GM19438 (cell line): ENCODE measurements around the gene CLEC20A.

Source experiments
- ATAC-seq: cut with Tn5 transposase; IDR thresholded peaks from one replicate; pipeline ENCODE4 v1.9.1; 2021; ENCODE audit warnings: low read depth; ENCODE audit not compliant: unreplicated experiment

Gene CLEC20A

GRCh38 chr1:178477841-178478240 lies 18.9 kb downstream of the CLEC20A start:
- ATAC-seq = no peak

- no peak for ATAC-seq
Measured at GRCh38 chr1:178477373-178477772, 19.4 kb downstream of the CLEC20A start.

- no peak for ATAC-seq
Measured at GRCh38 chr1:178472531-178472930, 24.2 kb downstream of the CLEC20A start.

- ATAC-seq = no peak
Measured at GRCh38 chr1:178470411-178470960, 26.3 kb downstream of the CLEC20A start.

GRCh38 chr1:178467837-178468236 lies 28.9 kb downstream of the CLEC20A start:
- no peak for ATAC-seq

- ATAC-seq = no peak
Measured at GRCh38 chr1:178465011-178465410, 31.8 kb downstream of the CLEC20A start.

- ATAC-seq = no peak
Measured at GRCh38 chr1:178464566-178464965, 32.2 kb downstream of the CLEC20A start.

- no peak for ATAC-seq
Measured at GRCh38 chr1:178464141-178464540, 32.6 kb downstream of the CLEC20A start.

GRCh38 chr1:178461701-178462100 lies 35.1 kb downstream of the CLEC20A start:
- no peak for ATAC-seq

GRCh38 chr1:178461104-178461503 lies 35.7 kb downstream of the CLEC20A start:
- no peak for ATAC-seq

- ATAC-seq = no peak
Measured at GRCh38 chr1:178458203-178458602, 38.6 kb downstream of the CLEC20A start.

GRCh38 chr1:178457651-178458050 lies 39.1 kb downstream of the CLEC20A start:
- no peak for ATAC-seq

- no peak for ATAC-seq
Measured at GRCh38 chr1:178456472-178456871, 40.3 kb downstream of the CLEC20A start.

- no peak for ATAC-seq
Measured at GRCh38 chr1:178452013-178452412, 44.8 kb downstream of the CLEC20A start.

GRCh38 chr1:178451529-178451928 lies 45.2 kb downstream of the CLEC20A start:
- ATAC-seq = no peak

GRCh38 chr1:178450871-178451270 lies 45.9 kb downstream of the CLEC20A start:
- ATAC-seq = no peak

GRCh38 chr1:178442925-178443324 lies 53.8 kb downstream of the CLEC20A start:
- no peak for ATAC-seq

GRCh38 chr1:178438432-178438831 lies 58.3 kb downstream of the CLEC20A start:
- ATAC-seq = no peak

- ATAC-seq = no peak
Measured at GRCh38 chr1:178436899-178437298, 59.9 kb downstream of the CLEC20A start.

- no peak for ATAC-seq
Measured at GRCh38 chr1:178434899-178435435, 61.8 kb downstream of the CLEC20A start.

- no peak for ATAC-seq
Measured at GRCh38 chr1:178434360-178434759, 62.4 kb downstream of the CLEC20A start.
